A673 (cell line): ENCODE results near the gene ITPRID2. TPM values are rescaled to one million over a fixed set of nuclear protein-coding genes. Genes with fewer than 3 reads are reported as not detected.

Experiments
- BruUV-seq: library from RNA; stranded (reverse); fragments of 400-500 nt; replicated peaks from 2 replicates; lab custom pipeline; 2021; lab: Mats Ljungman, UMichigan
- CTCF ChIA-PET: fragments of 300-600 bp; sonication (Branson Sonifier 250); formaldehyde crosslinking; loops from one replicate; lab custom pipeline; 2022; ENCODE audit warnings: antibody characterized with exemption; lab: Charles Lee
- POLR2A ChIA-PET: fragments of 300-600 bp; sonication (Branson Sonifier 250); formaldehyde crosslinking; loops from one replicate; lab custom pipeline; 2022; ENCODE audit warnings: antibody characterized with exemption; ENCODE audit not compliant: low non-redundant PET; lab: Charles Lee
- DNase-seq: peaks from one replicate; pipeline ENCODE4 v3.0.0-alpha.2; 2015; ENCODE audit warnings: low spot score
- H3K27ac ChIP-seq: fragments of 200-600 bp; sonication (generic); 2 replicates; pipeline ENCODE4 v1.5.1; 2016; ENCODE audit warnings: mixed run types, low read depth, mild to moderate bottlenecking, mixed read lengths, antibody characterized with exemption, low read length; ENCODE audit not compliant: poor library complexity, severe bottlenecking
- H3K27me3 ChIP-seq: fragments of 200-600 bp; sonication (generic); replicated peaks from 2 replicates; pipeline ENCODE4 v1.6.1; 2017; ENCODE audit warnings: mixed run types, low read depth, mild to moderate bottlenecking, mixed read lengths, antibody characterized with exemption, low read length; ENCODE audit not compliant: insufficient read depth, poor library complexity
- H3K36me3 ChIP-seq: fragments of 200-600 bp; sonication (generic); 2 replicates; pipeline ENCODE4 v1.6.1; 2016; ENCODE audit warnings: mixed run types, mild to moderate bottlenecking, mixed read lengths, antibody characterized with exemption, low read length; ENCODE audit not compliant: insufficient read depth, poor library complexity, severe bottlenecking
- H3K4me1 ChIP-seq: fragments of 200-600 bp; sonication (generic); 2 replicates; pipeline ENCODE4 v1.6.1; 2017; ENCODE audit warnings: mixed run types, mild to moderate bottlenecking, mixed read lengths, antibody characterized with exemption, low read length; ENCODE audit not compliant: insufficient read depth, poor library complexity, severe bottlenecking
- H3K4me3 ChIP-seq: fragments of 200-600 bp; sonication (generic); 2 replicates; pipeline ENCODE4 v1.5.1; 2016; ENCODE audit warnings: low read depth, mixed run types, mild to moderate bottlenecking, mixed read lengths, low read length; ENCODE audit not compliant: poor library complexity, severe bottlenecking
- H3K9me3 ChIP-seq: fragments of 200-600 bp; sonication (generic); 2 replicates; pipeline ENCODE4 v1.6.1; 2016; ENCODE audit warnings: mixed run types, low read depth, mild to moderate bottlenecking, mixed read lengths, antibody characterized with exemption, low read length; ENCODE audit not compliant: poor library complexity, severe bottlenecking
- EZH2 ChIP-seq: fragments of 200-600 bp; sonication (generic); IDR thresholded peaks from 2 replicates; pipeline ENCODE4 v1.6.1; 2017; ENCODE audit warnings: borderline replicate concordance, low read depth, mild to moderate bottlenecking, mixed read lengths, antibody characterized with exemption, low read length; ENCODE audit not compliant: poor library complexity, severe bottlenecking
- intact Hi-C: fragments of 100-400 bp; cut with micrococcal nuclease; formaldehyde crosslinking; loops from one replicate; pipeline ENCODE4 v1.10.0; 2022; ENCODE audit not compliant: unreplicated experiment
- total RNA-seq: library from RNA; stranded (reverse); gene quantifications from 2 replicates; pipeline ENCODE4 v1.2.3, GENCODE V29; 2021
- TF ChIP-seq, protein P1 (sequence below): fragments of 300-800, 200-600 bp; sonication (generic); conservative IDR thresholded peaks from 2 replicates; pipeline ENCODE4 v1.5.1; 2017; ENCODE audit warnings: low read depth, mild to moderate bottlenecking, antibody characterized with exemption, low read length, moderate library complexity, mixed read lengths

ITPRID2 gene
- total RNA-seq, 1 experiment from 2014 or later: 141 TPM

GRCh38 chr2:181877181-181877664, 14.3 kb upstream of the ITPRID2 start:
- no TSS peak for BruUV-seq
- CTCF ChIA-PET: no interaction called here
- Histone ChIP-seq H3K4me3 (no peak overlapping the region), H3K4me1 (no peaks in the 10 kb centered on the region), H3K27me3 (no peaks in the 10 kb centered on the region), H3K36me3 (no peaks in the 10 kb centered on the region), H3K27ac (no peak overlapping the region), H3K9me3 (no peaks in the 10 kb centered on the region)
- intact Hi-C loops: no loop called here
- no peak for TF ChIP-seq EZH2
- TF ChIP-seq, protein P1, sequence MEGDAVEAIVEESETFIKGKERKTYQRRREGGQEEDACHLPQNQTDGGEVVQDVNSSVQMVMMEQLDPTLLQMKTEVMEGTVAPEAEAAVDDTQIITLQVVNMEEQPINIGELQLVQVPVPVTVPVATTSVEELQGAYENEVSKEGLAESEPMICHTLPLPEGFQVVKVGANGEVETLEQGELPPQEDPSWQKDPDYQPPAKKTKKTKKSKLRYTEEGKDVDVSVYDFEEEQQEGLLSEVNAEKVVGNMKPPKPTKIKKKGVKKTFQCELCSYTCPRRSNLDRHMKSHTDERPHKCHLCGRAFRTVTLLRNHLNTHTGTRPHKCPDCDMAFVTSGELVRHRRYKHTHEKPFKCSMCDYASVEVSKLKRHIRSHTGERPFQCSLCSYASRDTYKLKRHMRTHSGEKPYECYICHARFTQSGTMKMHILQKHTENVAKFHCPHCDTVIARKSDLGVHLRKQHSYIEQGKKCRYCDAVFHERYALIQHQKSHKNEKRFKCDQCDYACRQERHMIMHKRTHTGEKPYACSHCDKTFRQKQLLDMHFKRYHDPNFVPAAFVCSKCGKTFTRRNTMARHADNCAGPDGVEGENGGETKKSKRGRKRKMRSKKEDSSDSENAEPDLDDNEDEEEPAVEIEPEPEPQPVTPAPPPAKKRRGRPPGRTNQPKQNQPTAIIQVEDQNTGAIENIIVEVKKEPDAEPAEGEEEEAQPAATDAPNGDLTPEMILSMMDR: no peak
- POLR2A ChIA-PET: no interaction called here
- no peak for DNase-seq

- intact Hi-C loops: no loop called here
- no peaks in the 10 kb centered on the region for H3K36me3 ChIP-seq
- no peaks in the 10 kb centered on the region for H3K27me3 ChIP-seq
- no peak for DNase-seq
- ChIA-PET POLR2A (no interaction called here), CTCF (no interaction called here)
- no TSS peak for BruUV-seq
- TF ChIP-seq, protein P1: no peak
- no peak for TF ChIP-seq EZH2
- H3K9me3 ChIP-seq: no peaks in the 10 kb centered on the region
- H3K4me3 ChIP-seq: no peak overlapping the region
- H3K27ac ChIP-seq: no peak overlapping the region
- H3K4me1 ChIP-seq: no peaks in the 10 kb centered on the region
These were observed 13.1 kb upstream of the ITPRID2 start for GRCh38 chr2:181878448-181878847.

DNA sequence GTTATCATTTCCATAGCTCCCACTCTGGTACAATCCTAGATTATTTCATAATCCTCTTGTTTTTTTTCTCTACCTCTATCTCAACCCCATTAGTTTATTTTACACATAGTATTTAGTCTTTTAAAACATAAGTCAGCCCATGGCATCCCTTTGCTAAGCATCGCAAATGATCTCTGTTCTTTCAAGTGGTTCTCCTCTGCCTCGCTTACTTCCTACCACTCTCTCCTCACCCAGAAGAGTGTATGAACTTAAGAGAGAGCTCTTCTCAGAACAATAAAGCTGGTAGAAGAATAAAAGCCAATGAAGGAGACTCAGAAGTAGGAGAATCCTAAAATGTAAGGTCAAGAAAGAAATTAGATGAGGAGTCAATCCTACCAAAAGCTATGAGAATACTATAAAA, 12.2 kb upstream of the ITPRID2 start:
- ChIA-PET POLR2A (no interaction called here), CTCF (no interaction called here)
- intact Hi-C loops: no loop called here

More for the DNA sequence above, 12.2 kb upstream of the ITPRID2 start:
- no peak overlapping the region for H3K4me3 ChIP-seq
- no peaks in the 10 kb centered on the region for H3K27me3 ChIP-seq
- H3K9me3 ChIP-seq: no peaks in the 10 kb centered on the region
- H3K4me1 ChIP-seq: no peaks in the 10 kb centered on the region
- TF ChIP-seq, protein P1: no peak
- TF ChIP-seq EZH2: no peak
- no peak for DNase-seq
- BruUV-seq: no TSS peak
- no peak overlapping the region for H3K27ac ChIP-seq
- no peaks in the 10 kb centered on the region for H3K36me3 ChIP-seq
